Activated T-helper 1 cell treated with anti-CD3 and anti-CD28 coated beads, Interleukin-2, amount 50 U/mL, for 16 hours (primary cell): ENCODE data around the gene IL13RA1.
"Not testable (repeated sequence)": the region's sequence is repeated elsewhere in the genome, so short reads cannot be mapped to it uniquely, and the experiment has no call there.

Experiments
- DNase-seq, 2 donors: peaks; one replicate each; pipeline ENCODE4 v3.0.0-alpha.2; 2020; ENCODE audit warnings: low read depth in 1 of 2, low spot score in 1 of 2

The IL13RA1 gene

GRCh38 chrX:118772051-118772450 lies 44.6 kb downstream of the IL13RA1 start:
- no peak for DNase-seq

GRCh38 chrX:118773782-118774181 lies 46.4 kb downstream of the IL13RA1 start:
- no peak for DNase-seq

GRCh38 chrX:118779581-118779980 lies 52.2 kb downstream of the IL13RA1 start:
- DNase-seq, result no peak

- DNase-seq, result no peak
These were observed 53.1 kb downstream of the IL13RA1 start for GRCh38 chrX:118780509-118780908.

GRCh38 chrX:118780911-118781310 lies 53.5 kb downstream of the IL13RA1 start:
- no peak for DNase-seq

GRCh38 chrX:118795528-118796280 lies 68.3 kb downstream of the IL13RA1 start:
- no peak for DNase-seq

- no peak for DNase-seq
These were observed 75.5 kb downstream of the IL13RA1 start for GRCh38 chrX:118802857-118803256.

- DNase-seq, result no peak
These were observed 80.0 kb downstream of the IL13RA1 start for GRCh38 chrX:118807151-118808017.

- DNase-seq, result not testable (repeated sequence)
These were observed 89.9 kb downstream of the IL13RA1 start for GRCh38 chrX:118817257-118817656.

- no peak for DNase-seq
These were observed 96.1 kb downstream of the IL13RA1 start, which contains the start of gene ZCCHC12 for GRCh38 chrX:118823263-118824172. ZCCHC12 (plus strand) TSS chrX:118823824; CDS start chrX:118825245, 1,421 bp downstream.

GRCh38 chrX:118824173-118824730 lies 96.8 kb downstream of the IL13RA1 start:
- no peak for DNase-seq

GRCh38 chrX:118825227-118825626 lies 97.8 kb downstream of the IL13RA1 start:
- no peak for DNase-seq

GRCh38 chrX:118839334-118839958 lies 112.0 kb downstream of the IL13RA1 start:
- DNase-seq, result peak; percentile 4 to 28
